Esophagus squamous epithelium (tissue), 4 donors: ENCODE data around the gene CIAO2A.
"Not testable (repeated sequence)": the region's sequence is repeated elsewhere in the genome, so short reads cannot be mapped to it uniquely, and the experiment has no call there.

Experiments used
- CTCF ChIP-seq, 6 experiments: fragments of 450-650 bp in 4 of 6; fragments of 200-600 bp in 2 of 6; sonication (generic) in 2 of 6; IDR thresholded peaks; one replicate each; pipeline ENCODE4 v1.5.1; 2016 to 2019; ENCODE audit warnings: antibody characterized with exemption in 6 of 6, mild to moderate bottlenecking in 4 of 6, moderate library complexity in 4 of 6
- POLR2A ChIP-seq, 4 donors: fragments of 450-650 bp; IDR thresholded peaks; one replicate each; pipeline ENCODE4 v1.6.1; 2017; ENCODE audit warnings: antibody characterized with exemption in 4 of 4, mild to moderate bottlenecking in 4 of 4, moderate library complexity in 3 of 4

- TF ChIP-seq CTCF, POLR2A (IDR thresholded peaks at IDR 0.05): not testable (repeated sequence)
Observed at GRCh38 chr15:64059104-64059503, 34.5 kb downstream of the CIAO2A start.
